ENCODE results near the gene GRHL1.

The GRHL1 gene

GRCh38 chr2:10019174-10019573, 67.7 kb downstream of the GRHL1 start:
- TF ChIP-seq, protein P1, sequence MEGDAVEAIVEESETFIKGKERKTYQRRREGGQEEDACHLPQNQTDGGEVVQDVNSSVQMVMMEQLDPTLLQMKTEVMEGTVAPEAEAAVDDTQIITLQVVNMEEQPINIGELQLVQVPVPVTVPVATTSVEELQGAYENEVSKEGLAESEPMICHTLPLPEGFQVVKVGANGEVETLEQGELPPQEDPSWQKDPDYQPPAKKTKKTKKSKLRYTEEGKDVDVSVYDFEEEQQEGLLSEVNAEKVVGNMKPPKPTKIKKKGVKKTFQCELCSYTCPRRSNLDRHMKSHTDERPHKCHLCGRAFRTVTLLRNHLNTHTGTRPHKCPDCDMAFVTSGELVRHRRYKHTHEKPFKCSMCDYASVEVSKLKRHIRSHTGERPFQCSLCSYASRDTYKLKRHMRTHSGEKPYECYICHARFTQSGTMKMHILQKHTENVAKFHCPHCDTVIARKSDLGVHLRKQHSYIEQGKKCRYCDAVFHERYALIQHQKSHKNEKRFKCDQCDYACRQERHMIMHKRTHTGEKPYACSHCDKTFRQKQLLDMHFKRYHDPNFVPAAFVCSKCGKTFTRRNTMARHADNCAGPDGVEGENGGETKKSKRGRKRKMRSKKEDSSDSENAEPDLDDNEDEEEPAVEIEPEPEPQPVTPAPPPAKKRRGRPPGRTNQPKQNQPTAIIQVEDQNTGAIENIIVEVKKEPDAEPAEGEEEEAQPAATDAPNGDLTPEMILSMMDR (IDR thresholded peaks at IDR 0.05) = no peak

GRCh38 chr2:10019602-10020400, 68.3 kb downstream of the GRHL1 start:
- TF ChIP-seq, protein P1 (IDR thresholded peaks at IDR 0.05) = no peak

DNA sequence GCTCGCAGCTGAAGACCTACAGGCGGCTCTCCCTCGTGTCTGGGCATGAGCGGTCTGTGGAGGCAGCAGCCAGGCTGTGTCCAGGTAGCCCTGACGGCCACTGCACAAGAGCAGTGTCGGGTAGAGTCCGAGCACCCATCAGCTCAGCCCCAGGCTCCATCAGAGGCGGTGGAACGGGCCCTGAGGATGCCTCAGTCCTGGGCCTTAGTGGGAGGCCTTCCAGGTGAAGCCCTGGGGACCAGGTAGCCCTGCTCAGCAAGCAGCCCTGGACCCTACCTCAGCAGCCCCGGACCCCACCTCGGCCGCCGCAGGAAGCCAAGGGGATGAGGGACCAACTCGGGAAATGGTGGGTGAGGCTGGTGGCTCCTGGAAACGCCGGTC, 70.5 kb downstream of the GRHL1 start:
- TF ChIP-seq, protein P1 (IDR thresholded peaks at IDR 0.05) = no peak

DNA sequence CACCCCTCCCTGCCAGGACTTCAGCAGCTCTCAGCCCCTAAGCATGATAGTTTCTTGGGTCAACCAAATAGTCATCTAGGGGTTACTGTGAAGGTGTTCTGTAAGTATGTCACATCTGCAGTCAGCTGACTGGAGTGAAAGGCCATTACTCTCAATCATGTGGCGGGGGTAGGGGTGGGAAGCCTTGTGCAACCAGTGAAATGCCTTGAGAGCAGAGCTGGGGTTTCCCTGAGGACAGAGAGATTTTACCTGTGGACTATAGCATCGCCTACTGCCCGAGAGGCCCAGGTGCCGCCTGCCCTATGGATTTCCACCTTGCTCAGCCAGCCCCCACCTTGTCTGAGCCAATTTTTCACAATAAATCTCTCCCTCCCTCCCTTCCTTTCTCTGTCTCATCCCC, 71.0 kb downstream of the GRHL1 start:
- TF ChIP-seq, protein P1 (IDR thresholded peaks at IDR 0.05) = no peak

DNA sequence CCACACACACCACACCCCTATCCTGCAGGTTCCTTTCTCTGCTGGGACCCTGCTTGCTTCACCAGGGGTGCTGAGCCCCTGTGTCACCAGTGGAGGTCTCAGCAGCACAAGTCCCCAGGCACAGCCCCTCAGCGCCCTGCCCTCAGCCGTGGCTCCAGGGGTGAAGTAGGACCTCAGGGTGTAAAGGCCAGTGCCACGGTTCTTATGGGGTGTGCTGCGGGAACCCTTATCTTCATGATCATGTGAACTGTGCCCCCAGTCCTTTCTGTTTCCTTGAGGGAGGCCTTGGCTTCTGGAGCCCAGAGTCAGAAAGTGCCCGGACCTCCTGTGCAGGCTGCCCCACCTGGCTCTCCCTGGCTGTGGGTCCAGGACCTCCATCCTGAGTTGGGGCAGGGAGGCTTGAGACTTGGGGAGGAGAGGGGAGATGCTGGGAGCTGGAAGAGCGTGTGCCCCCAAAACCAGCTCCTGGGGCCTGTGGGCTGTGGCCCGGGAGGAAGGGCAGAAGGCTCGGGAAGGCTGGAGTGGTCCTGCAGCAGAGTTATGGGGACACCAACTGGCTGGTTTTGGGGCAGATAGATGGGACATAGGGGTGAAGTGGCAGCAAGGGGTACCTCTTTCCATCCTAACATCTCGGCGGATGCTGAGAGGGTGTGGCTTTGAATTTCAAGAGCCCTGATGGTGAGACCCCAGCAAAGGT, 71.6 kb downstream of the GRHL1 start:
- TF ChIP-seq, protein P1 (IDR thresholded peaks at IDR 0.05) = no peak

DNA sequence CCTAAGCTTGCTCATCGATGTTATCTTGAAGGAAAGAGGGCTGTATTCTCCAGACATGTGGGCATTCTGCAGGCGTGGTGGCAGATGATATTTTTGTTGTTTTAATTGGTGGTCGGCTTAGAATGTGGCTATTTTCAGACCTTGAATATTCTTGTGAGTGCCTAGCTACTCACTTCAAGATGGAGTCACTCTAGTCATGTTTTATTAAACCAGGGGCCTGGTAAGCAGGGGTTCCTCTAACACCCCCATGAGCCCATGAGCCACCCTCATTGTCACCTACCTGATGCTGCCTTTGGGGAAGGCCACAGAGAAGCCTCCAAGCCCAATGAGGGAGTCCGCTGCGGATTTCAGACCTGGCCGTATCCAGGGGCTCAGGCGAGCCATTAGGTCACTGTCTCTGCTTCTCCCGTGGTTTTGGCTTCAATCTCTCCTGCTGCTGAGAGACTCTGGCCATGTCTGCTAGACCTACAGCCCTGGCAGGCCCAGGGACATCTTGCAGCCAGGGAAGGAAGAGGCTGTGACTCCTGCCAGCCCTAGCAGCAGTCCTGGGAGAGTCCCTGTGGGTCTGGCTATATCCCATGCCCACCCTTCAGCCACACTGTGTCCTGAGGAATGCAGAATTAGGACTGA, 75.6 kb downstream of the GRHL1 start:
- TF ChIP-seq, protein P1 (IDR thresholded peaks at IDR 0.05) = no peak

DNA sequence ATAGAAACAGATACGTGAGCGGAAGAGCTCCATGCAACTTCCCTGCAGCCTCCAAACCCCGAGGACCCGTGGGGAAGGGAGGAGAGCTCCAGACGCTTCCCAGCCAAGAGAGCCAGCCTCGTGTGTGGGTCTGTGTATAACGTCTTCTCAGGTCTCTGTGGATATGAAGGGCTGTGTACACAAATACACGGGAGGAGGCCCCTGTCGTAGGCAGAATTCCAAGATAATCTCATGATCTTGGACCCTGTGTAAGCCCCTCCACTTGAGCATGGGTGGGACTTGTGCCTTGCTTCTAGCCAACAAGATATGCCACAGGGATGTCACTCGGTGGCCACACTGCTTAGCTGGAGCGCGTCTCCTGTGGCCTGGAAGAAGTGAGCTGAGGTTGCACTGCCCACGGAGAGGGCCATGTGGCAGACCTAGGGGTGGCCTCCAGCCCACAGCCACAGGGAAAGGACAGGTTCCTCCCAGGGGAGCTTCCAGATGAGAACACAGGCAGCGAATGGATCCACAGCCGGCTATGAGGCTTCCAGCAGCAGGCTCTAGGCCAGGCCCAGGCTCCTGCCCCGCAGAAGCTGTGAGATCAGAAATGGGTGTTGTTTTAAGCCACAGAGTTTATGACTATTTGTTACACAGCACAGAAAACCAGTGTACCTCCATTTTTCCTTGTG, 76.3 kb downstream of the GRHL1 start:
- TF ChIP-seq, protein P1 (IDR thresholded peaks at IDR 0.05) = no peak

Measured in LNCAP (cell line).